HG03354 (cell line): ENCODE results near the gene EEF1A2.

Experiments used
- ATAC-seq: cut with Tn5 transposase; IDR thresholded peaks from one replicate; pipeline ENCODE4 v1.9.1; 2021; ENCODE audit warnings: mild to moderate bottlenecking; ENCODE audit not compliant: unreplicated experiment, poor library complexity, severe bottlenecking

The EEF1A2 gene

GRCh38 chr20:63498960-63499337 lies at the start of gene EEF1A2:
Gene EEF1A2, minus strand, starts transcription at chr20:63499083. Its CDS starts 1,320 bp downstream, at chr20:63497763.
- ATAC-seq = no peak

GRCh38 chr20:63548542-63548941 lies 49.7 kb upstream of the EEF1A2 start:
- ATAC-seq = no peak

GRCh38 chr20:63547725-63548480 lies 49.0 kb upstream of the EEF1A2 start, which contains the start of gene SRMS:
Gene SRMS, minus strand, starts transcription at chr20:63547749. Its CDS starts 286 bp downstream, at chr20:63547463.
- no peak for ATAC-seq

GRCh38 chr20:63546956-63547724 lies 48.3 kb upstream of the EEF1A2 start:
- ATAC-seq = no peak

GRCh38 chr20:63546256-63546955 lies 47.5 kb upstream of the EEF1A2 start:
- no peak for ATAC-seq

GRCh38 chr20:63545814-63546213 lies 46.9 kb upstream of the EEF1A2 start:
- ATAC-seq = no peak

- no peak for ATAC-seq
These were observed 46.2 kb upstream of the EEF1A2 start for GRCh38 chr20:63544958-63545516.

GRCh38 chr20:63544241-63544957 lies 45.5 kb upstream of the EEF1A2 start:
- ATAC-seq = no peak

- no peak for ATAC-seq
These were observed 44.9 kb upstream of the EEF1A2 start for GRCh38 chr20:63543733-63544132.

GRCh38 chr20:63543131-63543530 lies 44.2 kb upstream of the EEF1A2 start:
- ATAC-seq = no peak

GRCh38 chr20:63542696-63543095 lies 43.8 kb upstream of the EEF1A2 start:
- ATAC-seq = no peak

- no peak for ATAC-seq
These were observed 43.2 kb upstream of the EEF1A2 start for GRCh38 chr20:63542031-63542559.

- ATAC-seq = no peak
These were observed 42.5 kb upstream of the EEF1A2 start for GRCh38 chr20:63541371-63541770.

- ATAC-seq = no peak
These were observed 41.7 kb upstream of the EEF1A2 start for GRCh38 chr20:63540417-63541186.

- no peak for ATAC-seq
These were observed 40.8 kb upstream of the EEF1A2 start for GRCh38 chr20:63539441-63540370.

GRCh38 chr20:63539092-63539430 lies 40.2 kb upstream of the EEF1A2 start:
- no peak for ATAC-seq

GRCh38 chr20:63538204-63539091 lies 39.6 kb upstream of the EEF1A2 start:
- ATAC-seq = no peak
